ENCODE results near the gene PLAAT5.

- no peak for TF ChIP-seq POLR2AphosphoS5 (IDR thresholded peaks at IDR 0.05; ENCODE audit: low read depth, low read length)
- TF ChIP-seq POLR2A (IDR thresholded peaks at IDR 0.05; ENCODE audit: low read depth, low read length), result no peak
- TF ChIP-seq TAF1 (IDR thresholded peaks at IDR 0.05; ENCODE audit: low read depth, low read length), result no peak
Measured at GRCh38 chr11:63489879-63490278, 1.1 kb downstream of the PLAAT5 start.
